Liver (tissue), 9 donors: ENCODE data around the gene OGG1. TPM values are rescaled to one million over a fixed set of nuclear protein-coding genes. Genes with fewer than 3 reads are reported as not detected.

Source experiments
- DNase-seq: peaks from one replicate; pipeline ENCODE4 v3.0.0-alpha.2; 2017; ENCODE audit warnings: low spot score
- H3K27ac ChIP-seq, 2 donors: one replicate each; pipeline ENCODE4 v1.7.0; 2013; ENCODE audit warnings: inconsistent platforms in 2 of 2, low read length in 2 of 2, control low read depth in 1 of 2, low read depth in 1 of 2, mild to moderate bottlenecking in 1 of 2
- H3K27me3 ChIP-seq, 4 donors: one replicate each; pipeline versions ENCODE4 v1.6.1 to v1.7.0; 2013; ENCODE audit warnings: low read length in 3 of 4, inconsistent platforms in 1 of 4, mild to moderate bottlenecking in 1 of 4, moderate library complexity in 1 of 4; ENCODE audit not compliant: control insufficient read depth in 4 of 4, insufficient read depth in 4 of 4
- H3K36me3 ChIP-seq, 4 donors: one replicate each; pipeline versions ENCODE4 v1.6.1 to v1.7.0; 2013; ENCODE audit warnings: low read length in 3 of 4, mild to moderate bottlenecking in 3 of 4, low read depth in 1 of 4, moderate library complexity in 1 of 4; ENCODE audit not compliant: control insufficient read depth in 4 of 4, insufficient read depth in 3 of 4
- H3K4me1 ChIP-seq, 4 donors: one replicate each; pipeline versions ENCODE4 v1.6.1 to v1.7.0; 2013; ENCODE audit warnings: low read length in 3 of 4, mild to moderate bottlenecking in 3 of 4, moderate library complexity in 1 of 4; ENCODE audit not compliant: control insufficient read depth in 4 of 4, insufficient read depth in 4 of 4
- H3K4me3 ChIP-seq, 3 donors: one replicate each; pipeline versions ENCODE4 v1.6.1 to v1.7.0; 2013; ENCODE audit warnings: low read length in 3 of 3, control low read depth in 1 of 3, low read depth in 1 of 3, mild to moderate bottlenecking in 1 of 3
- H3K9ac ChIP-seq, 2 donors: one replicate each; pipeline ENCODE4 v1.7.0; 2013; ENCODE audit warnings: low read length in 2 of 2, mild to moderate bottlenecking in 2 of 2, moderate library complexity in 2 of 2, control low read depth in 1 of 2, low read depth in 1 of 2
- H3K9me3 ChIP-seq, 4 donors: one replicate each; pipeline versions ENCODE4 v1.6.1 to v1.7.0; 2013; ENCODE audit warnings: low read length in 3 of 4; ENCODE audit not compliant: control insufficient read depth in 4 of 4
- EGR1 ChIP-seq, 2 donors: IDR thresholded peaks; 2 replicates each; pipeline ENCODE4 v1.6.1; 2016 to 2018; ENCODE audit warnings: antibody characterized with exemption in 2 of 2, low read depth in 2 of 2
- FOXA1 ChIP-seq: IDR thresholded peaks from 2 replicates; pipeline ENCODE4 v1.6.1; 2016; ENCODE audit warnings: antibody characterized with exemption
- FOXA2 ChIP-seq: IDR thresholded peaks from 2 replicates; pipeline ENCODE4 v1.6.1; 2016; ENCODE audit warnings: antibody characterized with exemption
- GABPA ChIP-seq, 2 donors: IDR thresholded peaks in 1 of 2; conservative IDR thresholded peaks in 1 of 2; 2 replicates each; pipeline ENCODE4 v1.6.1; 2016; ENCODE audit warnings: antibody characterized with exemption in 2 of 2, mild to moderate bottlenecking in 1 of 2, moderate library complexity in 1 of 2
- HNF4A ChIP-seq, 2 donors: conservative IDR thresholded peaks; 2 replicates each; pipeline ENCODE4 v1.6.1; 2016; ENCODE audit warnings: antibody characterized with exemption in 2 of 2, mild to moderate bottlenecking in 2 of 2
- HNF4G ChIP-seq: IDR thresholded peaks from 2 replicates; pipeline ENCODE4 v1.6.1; 2016; ENCODE audit warnings: antibody characterized with exemption
- JUND ChIP-seq, 2 donors: IDR thresholded peaks; 2 replicates each; pipeline ENCODE4 v1.6.1; 2016; ENCODE audit warnings: antibody characterized with exemption in 2 of 2
- NR2F2 ChIP-seq: IDR thresholded peaks from 2 replicates; pipeline ENCODE4 v1.6.1; 2016; ENCODE audit warnings: antibody characterized with exemption
- RAD21 ChIP-seq, 2 donors: IDR thresholded peaks; 2 replicates each; pipeline ENCODE4 v1.6.1; 2016; ENCODE audit warnings: antibody characterized with exemption in 2 of 2, mild to moderate bottlenecking in 2 of 2
- RXRA ChIP-seq, 2 donors: IDR thresholded peaks; 2 replicates each; pipeline ENCODE4 v1.6.1; 2017 to 2018; ENCODE audit warnings: antibody characterized with exemption in 2 of 2, mild to moderate bottlenecking in 1 of 2
- SP1 ChIP-seq: IDR thresholded peaks from 2 replicates; pipeline ENCODE4 v1.6.1; 2018; ENCODE audit warnings: antibody characterized with exemption, mild to moderate bottlenecking
- TAF1 ChIP-seq: conservative IDR thresholded peaks from 2 replicates; pipeline ENCODE4 v1.6.1; 2016; ENCODE audit warnings: antibody characterized with exemption, mild to moderate bottlenecking
- YY1 ChIP-seq: IDR thresholded peaks from 2 replicates; pipeline ENCODE4 v1.6.1; 2016; ENCODE audit warnings: antibody characterized with exemption, mild to moderate bottlenecking
- WGBS: extraction: QIAGEN DNeasy Blood & Tissue Kit; methylation state at CpG from one replicate; pipeline ENCODE4 v1.1.7; 2013; 5-methylcytosine and 5-hydroxymethylcytosine counted together
- polyA plus RNA-seq, 2 donors: library from polyadenylated mRNA; stranded (reverse) in 1 of 2; unstranded in 1 of 2; fragments of 200-250 nt in 1 of 2; fragments of >200 nt in 1 of 2; fragmentation: Nextera tagmentation in 1 of 2; extraction: Ambion mirVana in 1 of 2; gene quantifications; one replicate each; pipeline versions ENCODE4 v1.2.1 to v1.2.3, GENCODE V29; 2013 to 2015
- total RNA-seq, 2 donors: library from RNA; depleted of rRNA; stranded (reverse); fragments of >200 nt; gene quantifications; one replicate each; pipeline ENCODE4 v1.2.3, GENCODE V29; 2014
- TF ChIP-seq, protein P1 (sequence below): IDR thresholded peaks from 2 replicates; pipeline ENCODE4 v1.6.1; 2016; ENCODE audit warnings: antibody characterized with exemption
- TF ChIP-seq, protein P2 (sequence below): IDR thresholded peaks from 2 replicates; pipeline ENCODE4 v1.6.1; 2016; ENCODE audit warnings: antibody characterized with exemption, mild to moderate bottlenecking
- TF ChIP-seq, protein P3 (sequence below): fragments of 150-350 bp; IDR thresholded peaks from 2 replicates; pipeline ENCODE4 v1.5.1; 2017; ENCODE audit warnings: improper control_type of control experiment, low read depth, low read length; ENCODE audit not compliant: missing input control
- TF ChIP-seq, protein P4 (sequence below): IDR thresholded peaks from 2 replicates; pipeline ENCODE4 v1.6.1; 2016; ENCODE audit warnings: antibody characterized with exemption
- TF ChIP-seq, protein P5 (sequence below): IDR thresholded peaks from 2 replicates; pipeline ENCODE4 v1.6.1; 2016; ENCODE audit warnings: antibody characterized with exemption
- donor health status: healthy.
- donor health status: healthy.
- donor health status: healthy.
- donor health status: healthy.
- donor health status: healthy.

The OGG1 gene
- total RNA-seq (10 to 100 TPM in 1 of 2 donors, 1 to 10 TPM in 1; 9.1 to 19.8 TPM), polyA plus RNA-seq (10 to 100 TPM in 1 of 2 donors, 1 to 10 TPM in 1; 8.9 to 10.8 TPM)

DNA sequence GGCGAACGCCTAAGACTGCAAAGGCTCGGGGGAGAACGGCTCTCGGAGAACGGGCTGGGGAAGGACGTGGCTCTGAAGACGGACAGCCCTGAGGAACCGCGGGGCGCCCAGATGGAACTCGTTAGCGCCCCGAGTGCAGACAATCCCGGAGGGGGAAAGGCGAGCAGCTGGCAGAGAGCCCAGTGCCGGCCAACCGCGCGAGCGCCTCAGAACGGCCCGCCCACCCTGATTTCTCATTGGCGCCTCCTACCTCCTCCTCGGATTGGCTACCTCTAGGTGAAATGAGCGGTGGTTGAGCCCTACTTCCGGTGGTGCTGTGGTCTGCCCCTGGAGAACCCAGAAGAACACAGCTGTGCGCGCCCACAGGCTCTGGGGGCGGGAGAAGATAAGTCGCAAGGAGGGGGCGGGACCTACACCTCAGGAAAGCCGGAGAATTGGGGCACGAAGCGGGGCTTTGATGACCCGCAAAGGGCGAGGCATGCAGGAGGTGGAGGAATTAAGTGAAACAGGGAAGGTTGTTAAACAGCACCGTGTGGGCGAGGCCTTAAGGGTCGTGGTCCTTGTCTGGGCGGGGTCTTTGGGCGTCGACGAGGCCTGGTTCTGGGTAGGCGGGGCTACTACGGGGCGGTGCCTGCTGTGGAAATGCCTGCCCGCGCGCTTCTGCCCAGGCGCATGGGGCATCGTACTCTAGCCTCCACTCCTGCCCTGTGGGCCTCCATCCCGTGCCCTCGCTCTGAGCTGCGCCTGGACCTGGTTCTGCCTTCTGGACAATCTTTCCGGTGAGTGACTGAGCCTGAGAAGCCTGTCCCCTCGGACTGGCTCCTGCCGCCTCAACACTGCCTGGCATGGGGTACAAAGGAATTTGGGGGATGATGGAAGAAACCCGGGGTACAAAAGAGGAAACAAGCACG lies at the start of gene OGG1:
TSS of gene OGG1 (plus strand) at position 308 of the 911 bp plus-strand sequence. CDS start at position 643, 335 bp downstream.
- H3K27me3 ChIP-seq: no peaks in the 10 kb centered on the region
- TF ChIP-seq JUND (IDR thresholded peaks at IDR 0.05) (peak; percentile 10 to 11), HNF4G (no peak), EGR1 (IDR thresholded peaks at IDR 0.05; ENCODE audit: low read depth in 2 of 2) (peak; percentile 21 to 72), RXRA (IDR thresholded peaks at IDR 0.05) (peak in 1 of 2 donors; percentile 52), FOXA2 (no peak), RAD21 (IDR thresholded peaks at IDR 0.05) (peak; percentile 50 to 52), YY1 (peak; percentile 81), TAF1 (no peak), HNF4A (conservative IDR thresholded peaks at IDR 0.05) (peak in 1 of 2 donors; percentile 38), GABPA (IDR thresholded peaks at IDR 0.05 in 1 of 2, conservative IDR thresholded peaks at IDR 0.05 in 1 of 2) (peak; percentile 72 to 90), NR2F2 (peak; percentile 37), SP1 (peak; percentile 85), FOXA1 (no peak)
- TF ChIP-seq, protein P1, sequence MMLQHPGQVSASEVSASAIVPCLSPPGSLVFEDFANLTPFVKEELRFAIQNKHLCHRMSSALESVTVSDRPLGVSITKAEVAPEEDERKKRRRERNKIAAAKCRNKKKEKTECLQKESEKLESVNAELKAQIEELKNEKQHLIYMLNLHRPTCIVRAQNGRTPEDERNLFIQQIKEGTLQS: no peak
- TF ChIP-seq, protein P2, sequence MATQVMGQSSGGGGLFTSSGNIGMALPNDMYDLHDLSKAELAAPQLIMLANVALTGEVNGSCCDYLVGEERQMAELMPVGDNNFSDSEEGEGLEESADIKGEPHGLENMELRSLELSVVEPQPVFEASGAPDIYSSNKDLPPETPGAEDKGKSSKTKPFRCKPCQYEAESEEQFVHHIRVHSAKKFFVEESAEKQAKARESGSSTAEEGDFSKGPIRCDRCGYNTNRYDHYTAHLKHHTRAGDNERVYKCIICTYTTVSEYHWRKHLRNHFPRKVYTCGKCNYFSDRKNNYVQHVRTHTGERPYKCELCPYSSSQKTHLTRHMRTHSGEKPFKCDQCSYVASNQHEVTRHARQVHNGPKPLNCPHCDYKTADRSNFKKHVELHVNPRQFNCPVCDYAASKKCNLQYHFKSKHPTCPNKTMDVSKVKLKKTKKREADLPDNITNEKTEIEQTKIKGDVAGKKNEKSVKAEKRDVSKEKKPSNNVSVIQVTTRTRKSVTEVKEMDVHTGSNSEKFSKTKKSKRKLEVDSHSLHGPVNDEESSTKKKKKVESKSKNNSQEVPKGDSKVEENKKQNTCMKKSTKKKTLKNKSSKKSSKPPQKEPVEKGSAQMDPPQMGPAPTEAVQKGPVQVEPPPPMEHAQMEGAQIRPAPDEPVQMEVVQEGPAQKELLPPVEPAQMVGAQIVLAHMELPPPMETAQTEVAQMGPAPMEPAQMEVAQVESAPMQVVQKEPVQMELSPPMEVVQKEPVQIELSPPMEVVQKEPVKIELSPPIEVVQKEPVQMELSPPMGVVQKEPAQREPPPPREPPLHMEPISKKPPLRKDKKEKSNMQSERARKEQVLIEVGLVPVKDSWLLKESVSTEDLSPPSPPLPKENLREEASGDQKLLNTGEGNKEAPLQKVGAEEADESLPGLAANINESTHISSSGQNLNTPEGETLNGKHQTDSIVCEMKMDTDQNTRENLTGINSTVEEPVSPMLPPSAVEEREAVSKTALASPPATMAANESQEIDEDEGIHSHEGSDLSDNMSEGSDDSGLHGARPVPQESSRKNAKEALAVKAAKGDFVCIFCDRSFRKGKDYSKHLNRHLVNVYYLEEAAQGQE: peak; percentile 56
- TF ChIP-seq, protein P3, sequence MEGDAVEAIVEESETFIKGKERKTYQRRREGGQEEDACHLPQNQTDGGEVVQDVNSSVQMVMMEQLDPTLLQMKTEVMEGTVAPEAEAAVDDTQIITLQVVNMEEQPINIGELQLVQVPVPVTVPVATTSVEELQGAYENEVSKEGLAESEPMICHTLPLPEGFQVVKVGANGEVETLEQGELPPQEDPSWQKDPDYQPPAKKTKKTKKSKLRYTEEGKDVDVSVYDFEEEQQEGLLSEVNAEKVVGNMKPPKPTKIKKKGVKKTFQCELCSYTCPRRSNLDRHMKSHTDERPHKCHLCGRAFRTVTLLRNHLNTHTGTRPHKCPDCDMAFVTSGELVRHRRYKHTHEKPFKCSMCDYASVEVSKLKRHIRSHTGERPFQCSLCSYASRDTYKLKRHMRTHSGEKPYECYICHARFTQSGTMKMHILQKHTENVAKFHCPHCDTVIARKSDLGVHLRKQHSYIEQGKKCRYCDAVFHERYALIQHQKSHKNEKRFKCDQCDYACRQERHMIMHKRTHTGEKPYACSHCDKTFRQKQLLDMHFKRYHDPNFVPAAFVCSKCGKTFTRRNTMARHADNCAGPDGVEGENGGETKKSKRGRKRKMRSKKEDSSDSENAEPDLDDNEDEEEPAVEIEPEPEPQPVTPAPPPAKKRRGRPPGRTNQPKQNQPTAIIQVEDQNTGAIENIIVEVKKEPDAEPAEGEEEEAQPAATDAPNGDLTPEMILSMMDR: no peak
- TF ChIP-seq, protein P4, sequence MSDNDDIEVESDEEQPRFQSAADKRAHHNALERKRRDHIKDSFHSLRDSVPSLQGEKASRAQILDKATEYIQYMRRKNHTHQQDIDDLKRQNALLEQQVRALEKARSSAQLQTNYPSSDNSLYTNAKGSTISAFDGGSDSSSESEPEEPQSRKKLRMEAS: peak; percentile 74
- TF ChIP-seq, protein P5, sequence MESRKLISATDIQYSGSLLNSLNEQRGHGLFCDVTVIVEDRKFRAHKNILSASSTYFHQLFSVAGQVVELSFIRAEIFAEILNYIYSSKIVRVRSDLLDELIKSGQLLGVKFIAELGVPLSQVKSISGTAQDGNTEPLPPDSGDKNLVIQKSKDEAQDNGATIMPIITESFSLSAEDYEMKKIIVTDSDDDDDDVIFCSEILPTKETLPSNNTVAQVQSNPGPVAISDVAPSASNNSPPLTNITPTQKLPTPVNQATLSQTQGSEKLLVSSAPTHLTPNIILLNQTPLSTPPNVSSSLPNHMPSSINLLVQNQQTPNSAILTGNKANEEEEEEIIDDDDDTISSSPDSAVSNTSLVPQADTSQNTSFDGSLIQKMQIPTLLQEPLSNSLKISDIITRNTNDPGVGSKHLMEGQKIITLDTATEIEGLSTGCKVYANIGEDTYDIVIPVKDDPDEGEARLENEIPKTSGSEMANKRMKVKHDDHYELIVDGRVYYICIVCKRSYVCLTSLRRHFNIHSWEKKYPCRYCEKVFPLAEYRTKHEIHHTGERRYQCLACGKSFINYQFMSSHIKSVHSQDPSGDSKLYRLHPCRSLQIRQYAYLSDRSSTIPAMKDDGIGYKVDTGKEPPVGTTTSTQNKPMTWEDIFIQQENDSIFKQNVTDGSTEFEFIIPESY: peak; percentile 55
- peaks cover 5 to 27% (median 25%) of the 10 kb centered on the region in 4 donors for H3K4me1 ChIP-seq
- H3K27ac ChIP-seq: peak within 1 kb of the TSS; percentile 79 to 88
- under 1% methylated on average over 60 of the region's 60 CpGs for WGBS
- H3K9ac ChIP-seq: peak within 1 kb of the TSS; percentile 42 to 80
- peaks cover 14 to 40% (median 30%) of the 10 kb centered on the region in 4 donors for H3K36me3 ChIP-seq
- peak; percentile 96 for DNase-seq
- H3K9me3 ChIP-seq: no peaks in the 10 kb centered on the region
- H3K4me3 ChIP-seq: peak within 1 kb of the TSS; percentile 61 to 85 (median 77)
